Heart left ventricle (tissue), 13 donors: ENCODE results near the gene PNRC1.

ENCODE experiments used
- POLR2A ChIP-seq, 2 donors: fragments of 450-650 bp; IDR thresholded peaks; one replicate each; pipeline ENCODE4 v1.6.1; 2017; ENCODE audit warnings: antibody characterized with exemption in 2 of 2, mild to moderate bottlenecking in 2 of 2, moderate library complexity in 2 of 2
- TF ChIP-seq, protein P1 (sequence below), 12 donors: fragments of 200-600 bp; sonication (generic) in 4 of 12; IDR thresholded peaks; one replicate each; pipeline versions ENCODE4 v1.5.0 to v1.8.0; 2018 to 2022; ENCODE audit warnings: antibody characterized with exemption in 12 of 12, mild to moderate bottlenecking in 5 of 12
- donor health status: ischemic (EF 13 %, LVEDD 7.1; RV severe dilation, severe dysfunction).
- donor health status: DM: no; HTN: yes; CAD: no.
- donor health status: DM: no; HTN: no; CAD: no.
- donor health status: ischemic (EF 25% LVEDD 6.9; RV normal size, moderate dysfunction).
- donor health status: ischemic (EF 25% LVEDD 5.7; RV mildly dilated, moderate dysfunction).
- donor health status: ischemic (EF 35%, LVEDD 5.7; RV mildly dilated, moderate dysfunction).
- donor health status: nonischemic (EF 11% LVEDD 7.7; RV severe dilation, severe dysfunction).
- donor health status: DM: yes; HTN: yes; CAD: no.
- donor health status: PGD.
- donor health status: ischemic (EF 29% LVEDD 5.4; RV normal size, mild dysfunction).
- donor health status: nonischemic (EF 23%, LVEDD 6.1; RV moderate dilation, normal function).

DNA sequence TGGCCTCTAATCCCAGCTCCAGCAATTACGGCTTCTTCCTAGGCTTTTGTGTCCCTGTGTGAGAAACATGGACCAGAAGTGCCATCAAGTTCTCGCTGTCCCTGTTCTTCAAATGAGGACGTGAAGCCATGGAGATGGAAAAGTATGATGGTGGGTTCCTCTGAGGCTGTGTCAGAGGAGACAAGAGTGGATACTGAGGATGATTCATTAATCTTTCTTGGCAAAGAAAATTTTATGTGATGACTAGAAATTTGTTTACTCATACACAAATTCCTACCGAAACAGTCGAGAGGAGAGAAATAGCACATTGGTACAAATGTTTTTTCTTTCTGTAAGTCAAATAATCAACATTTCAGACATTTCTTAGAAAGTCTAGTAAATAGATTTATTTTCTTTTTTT is 35.0 kb upstream of the PNRC1 start:
- TF ChIP-seq, protein P1, sequence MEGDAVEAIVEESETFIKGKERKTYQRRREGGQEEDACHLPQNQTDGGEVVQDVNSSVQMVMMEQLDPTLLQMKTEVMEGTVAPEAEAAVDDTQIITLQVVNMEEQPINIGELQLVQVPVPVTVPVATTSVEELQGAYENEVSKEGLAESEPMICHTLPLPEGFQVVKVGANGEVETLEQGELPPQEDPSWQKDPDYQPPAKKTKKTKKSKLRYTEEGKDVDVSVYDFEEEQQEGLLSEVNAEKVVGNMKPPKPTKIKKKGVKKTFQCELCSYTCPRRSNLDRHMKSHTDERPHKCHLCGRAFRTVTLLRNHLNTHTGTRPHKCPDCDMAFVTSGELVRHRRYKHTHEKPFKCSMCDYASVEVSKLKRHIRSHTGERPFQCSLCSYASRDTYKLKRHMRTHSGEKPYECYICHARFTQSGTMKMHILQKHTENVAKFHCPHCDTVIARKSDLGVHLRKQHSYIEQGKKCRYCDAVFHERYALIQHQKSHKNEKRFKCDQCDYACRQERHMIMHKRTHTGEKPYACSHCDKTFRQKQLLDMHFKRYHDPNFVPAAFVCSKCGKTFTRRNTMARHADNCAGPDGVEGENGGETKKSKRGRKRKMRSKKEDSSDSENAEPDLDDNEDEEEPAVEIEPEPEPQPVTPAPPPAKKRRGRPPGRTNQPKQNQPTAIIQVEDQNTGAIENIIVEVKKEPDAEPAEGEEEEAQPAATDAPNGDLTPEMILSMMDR (IDR thresholded peaks at IDR 0.05): no peak
- no peak for TF ChIP-seq POLR2A (IDR thresholded peaks at IDR 0.05)
